Hepatocyte (in vitro differentiated cells): Measurements from ENCODE around the gene TUBB2B. TPM values are rescaled to one million over a fixed set of nuclear protein-coding genes. Genes with fewer than 3 reads are reported as not detected.

ENCODE experiments used
- DNase-seq: peaks from one replicate; pipeline ENCODE4 v3.0.0-alpha.2; 2016; ENCODE audit warnings: low spot score
- H2AFZ ChIP-seq: fragments of 200-600 bp; sonication (generic); 2 replicates; pipeline ENCODE4 v1.6.0; 2016; ENCODE audit warnings: antibody characterized with exemption, mild to moderate bottlenecking
- H3K27ac ChIP-seq: fragments of 200-600 bp; sonication (generic); 2 replicates; pipeline ENCODE4 v1.5.1; 2016; ENCODE audit warnings: mild to moderate bottlenecking
- H3K27me3 ChIP-seq: fragments of 200-600 bp; sonication (generic); 2 replicates; pipeline ENCODE4 v1.6.1; 2016
- H3K36me3 ChIP-seq: fragments of 200-600 bp; sonication (generic); replicated peaks from 2 replicates; pipeline ENCODE4 v1.5.1; 2016; ENCODE audit warnings: low read depth; ENCODE audit not compliant: insufficient read depth
- H3K4me1 ChIP-seq: fragments of 200-600 bp; sonication (generic); 2 replicates; pipeline ENCODE4 v1.5.1; 2016; ENCODE audit warnings: mild to moderate bottlenecking, moderate library complexity; ENCODE audit not compliant: insufficient read depth
- H3K4me2 ChIP-seq: fragments of 200-600 bp; sonication (generic); 2 replicates; pipeline ENCODE4 v1.6.0; 2016
- H3K4me3 ChIP-seq: fragments of 200-600 bp; sonication (generic); 2 replicates; pipeline ENCODE4 v1.5.1; 2016; ENCODE audit warnings: mild to moderate bottlenecking
- H3K79me2 ChIP-seq: fragments of 200-600 bp; sonication (generic); 2 replicates; pipeline ENCODE4 v1.6.0; 2017; ENCODE audit warnings: mild to moderate bottlenecking
- H3K9me2 ChIP-seq: fragments of 200-600 bp; sonication (generic); replicated peaks from 2 replicates; pipeline ENCODE4 v1.6.0; 2017; ENCODE audit warnings: mild to moderate bottlenecking; ENCODE audit not compliant: insufficient read depth
- H3K9me3 ChIP-seq: fragments of 200-600 bp; sonication (generic); 2 replicates; pipeline ENCODE4 v1.5.1; 2016; ENCODE audit warnings: low read depth, mild to moderate bottlenecking
- H4K20me1 ChIP-seq: fragments of 200-600 bp; sonication (generic); 2 replicates; pipeline ENCODE4 v1.6.0; 2016; ENCODE audit warnings: mild to moderate bottlenecking; ENCODE audit not compliant: insufficient read depth, poor library complexity, severe bottlenecking
- EZH2 ChIP-seq: fragments of 200-600 bp; sonication (generic); IDR thresholded peaks from 2 replicates; pipeline ENCODE4 v1.6.1; 2016; ENCODE audit warnings: antibody characterized with exemption, mild to moderate bottlenecking, borderline replicate concordance
- EZH2phosphoT487 ChIP-seq: fragments of 200-600 bp; sonication (generic); IDR thresholded peaks from one replicate; pipeline ENCODE4 v1.6.1; 2018; ENCODE audit warnings: antibody characterized with exemption, mild to moderate bottlenecking, low read depth, moderate library complexity; ENCODE audit not compliant: unreplicated experiment, severe bottlenecking
- WGBS: methylation state at CpG from one replicate; pipeline ENCODE4 v1.1.6; 2016; ENCODE audit warnings: low lambda C conversion rate; ENCODE audit errors: missing lambda C conversion rate; 5-methylcytosine and 5-hydroxymethylcytosine counted together
- polyA plus RNA-seq: library from polyadenylated mRNA; unstranded; fragments of >200 nt; fragmentation: Nextera tagmentation; extraction: Ambion mirVana; gene quantifications from 2 replicates; pipeline ENCODE4 v1.2.1, GENCODE V29; 2016
- total RNA-seq: library from RNA; depleted of rRNA; stranded (reverse); fragments of >200 nt; gene quantifications from 2 replicates; pipeline ENCODE4 v1.2.3, GENCODE V29; 2014
- TF ChIP-seq, protein P1 (sequence below): fragments of 200-600 bp; sonication (generic); IDR thresholded peaks from 2 replicates; pipeline ENCODE4 v1.5.1; 2016; ENCODE audit warnings: antibody characterized with exemption, mild to moderate bottlenecking; ENCODE audit not compliant: poor library complexity

Gene TUBB2B
- total and polyA plus RNA-seq, 2 experiments from 2014 or later: 36.4 to 72.0 TPM

DNA sequence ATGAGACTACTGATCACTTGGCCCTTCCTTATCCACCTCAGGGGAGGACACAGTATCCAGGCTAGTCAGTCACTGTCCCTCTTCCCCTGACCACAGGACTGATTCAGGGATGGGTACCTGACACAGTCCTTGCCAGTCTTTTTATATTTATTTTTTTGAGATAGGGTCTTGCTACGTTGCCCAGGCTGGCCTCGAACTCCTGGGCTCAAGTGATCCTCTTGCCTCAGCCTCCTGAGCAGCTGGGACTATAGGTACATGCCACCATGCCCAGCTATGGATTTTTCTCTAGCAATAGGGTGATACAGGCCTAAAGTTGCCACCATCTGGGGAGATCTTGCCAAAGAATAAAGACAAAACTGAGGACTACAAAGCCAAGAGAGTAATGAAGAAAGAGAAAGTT is 10.2 kb downstream of the TUBB2B start:
- DNase-seq: no peak
- H3K4me1 ChIP-seq: no peaks in the 10 kb centered on the region
- H3K79me2 ChIP-seq: no peaks in the 10 kb centered on the region
- H3K4me3 ChIP-seq: no peak overlapping the region
- H4K20me1 ChIP-seq: no peaks in the 10 kb centered on the region
- TF ChIP-seq EZH2 (no peak), EZH2phosphoT487 (no peak)
- TF ChIP-seq, protein P1, sequence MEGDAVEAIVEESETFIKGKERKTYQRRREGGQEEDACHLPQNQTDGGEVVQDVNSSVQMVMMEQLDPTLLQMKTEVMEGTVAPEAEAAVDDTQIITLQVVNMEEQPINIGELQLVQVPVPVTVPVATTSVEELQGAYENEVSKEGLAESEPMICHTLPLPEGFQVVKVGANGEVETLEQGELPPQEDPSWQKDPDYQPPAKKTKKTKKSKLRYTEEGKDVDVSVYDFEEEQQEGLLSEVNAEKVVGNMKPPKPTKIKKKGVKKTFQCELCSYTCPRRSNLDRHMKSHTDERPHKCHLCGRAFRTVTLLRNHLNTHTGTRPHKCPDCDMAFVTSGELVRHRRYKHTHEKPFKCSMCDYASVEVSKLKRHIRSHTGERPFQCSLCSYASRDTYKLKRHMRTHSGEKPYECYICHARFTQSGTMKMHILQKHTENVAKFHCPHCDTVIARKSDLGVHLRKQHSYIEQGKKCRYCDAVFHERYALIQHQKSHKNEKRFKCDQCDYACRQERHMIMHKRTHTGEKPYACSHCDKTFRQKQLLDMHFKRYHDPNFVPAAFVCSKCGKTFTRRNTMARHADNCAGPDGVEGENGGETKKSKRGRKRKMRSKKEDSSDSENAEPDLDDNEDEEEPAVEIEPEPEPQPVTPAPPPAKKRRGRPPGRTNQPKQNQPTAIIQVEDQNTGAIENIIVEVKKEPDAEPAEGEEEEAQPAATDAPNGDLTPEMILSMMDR: no peak
- H2AFZ ChIP-seq: no peak overlapping the region
- no peaks in the 10 kb centered on the region for H3K36me3 ChIP-seq
- H3K27ac ChIP-seq: no peak overlapping the region
- WGBS: 96% methylated on average over 2 of the region's 2 CpGs
- H3K9me3 ChIP-seq: no peaks in the 10 kb centered on the region
- H3K9me2 ChIP-seq: no peaks in the 10 kb centered on the region
- H3K4me2 ChIP-seq: no peak overlapping the region
- H3K27me3 ChIP-seq: no peaks in the 10 kb centered on the region

DNA sequence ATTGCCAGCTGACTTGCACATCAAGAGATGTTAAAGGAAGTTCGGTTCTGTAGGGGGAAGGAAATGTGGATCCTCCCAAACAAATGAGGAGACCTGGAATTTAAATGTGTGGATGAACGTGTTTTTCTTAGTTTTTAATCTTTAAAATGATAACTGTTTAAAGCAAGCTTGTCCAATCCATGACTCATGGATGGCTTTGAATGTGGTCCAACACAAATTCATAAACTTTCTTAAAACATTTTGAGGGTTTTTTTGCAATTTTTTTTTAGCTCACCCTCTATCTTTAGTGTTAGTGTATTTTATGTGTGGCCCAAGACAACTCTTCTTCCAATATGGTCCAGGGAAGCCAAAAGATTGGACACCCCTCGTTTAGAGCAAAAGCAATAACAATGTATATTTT is 12.6 kb downstream of the TUBB2B start:
- H4K20me1 ChIP-seq: no peaks in the 10 kb centered on the region
- no peaks in the 10 kb centered on the region for H3K79me2 ChIP-seq
- TF ChIP-seq EZH2phosphoT487 (no peak), EZH2 (no peak)
- TF ChIP-seq, protein P1: no peak
- WGBS: 88% methylated on average over 3 of the region's 3 CpGs
- H3K4me2 ChIP-seq: no peak overlapping the region
- no peaks in the 10 kb centered on the region for H3K36me3 ChIP-seq
- no peak for DNase-seq
- H3K9me3 ChIP-seq: no peaks in the 10 kb centered on the region
- H3K4me1 ChIP-seq: no peaks in the 10 kb centered on the region
- H3K27me3 ChIP-seq: no peaks in the 10 kb centered on the region
- no peaks in the 10 kb centered on the region for H3K9me2 ChIP-seq
- H3K27ac ChIP-seq: no peak overlapping the region
- no peak overlapping the region for H2AFZ ChIP-seq
- H3K4me3 ChIP-seq: no peak overlapping the region

DNA sequence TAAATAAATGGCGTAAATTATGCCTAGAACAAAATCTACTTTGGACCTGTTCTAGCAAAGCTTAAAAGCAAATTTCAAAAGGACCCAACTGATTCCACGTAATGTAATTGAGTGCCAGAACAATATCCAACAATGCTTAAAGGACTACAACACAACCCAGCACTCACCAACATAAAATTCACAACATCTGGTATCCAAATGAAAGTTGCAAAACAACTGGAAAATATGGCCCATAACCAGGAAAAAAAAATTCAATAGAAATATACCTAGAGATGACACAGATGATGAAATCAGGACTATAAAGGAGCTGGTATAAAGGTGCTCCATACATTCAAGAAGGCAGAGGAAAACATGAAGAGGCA is 14.1 kb downstream of the TUBB2B start:
- Histone ChIP-seq H3K79me2 (no peaks in the 10 kb centered on the region), H2AFZ (no peak overlapping the region), H4K20me1 (no peaks in the 10 kb centered on the region), H3K4me1 (peaks cover 6% of the 10 kb centered on the region), H3K4me3 (no peak overlapping the region), H3K9me3 (no peaks in the 10 kb centered on the region), H3K27ac (no peak overlapping the region), H3K27me3 (no peaks in the 10 kb centered on the region), H3K9me2 (no peaks in the 10 kb centered on the region), H3K4me2 (no peak overlapping the region), H3K36me3 (no peaks in the 10 kb centered on the region)
- 95% methylated on average over 2 of the region's 2 CpGs for WGBS
- no peak for DNase-seq
- TF ChIP-seq EZH2: no peak
- TF ChIP-seq, protein P1: no peak
- TF ChIP-seq EZH2phosphoT487: no peak

DNA sequence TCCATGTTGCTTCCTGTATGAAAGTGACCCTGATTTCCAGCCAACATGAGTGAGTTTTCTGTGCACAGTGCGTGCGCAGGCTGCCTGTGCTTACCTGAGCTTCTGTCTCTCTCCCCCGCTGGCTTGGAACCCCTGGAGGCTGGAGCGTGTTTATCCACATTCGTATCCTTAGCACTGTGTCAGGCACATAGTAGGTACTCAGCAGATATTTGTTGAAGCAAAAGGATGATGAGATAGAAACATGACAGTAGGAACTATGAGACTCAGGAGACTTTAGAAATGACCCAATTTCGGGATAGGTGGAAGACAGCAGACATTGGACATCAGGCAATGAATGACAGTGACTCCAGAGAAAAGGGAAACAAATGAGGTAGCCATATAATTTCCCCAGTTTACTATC is 15.2 kb downstream of the TUBB2B start:
- no peaks in the 10 kb centered on the region for H3K79me2 ChIP-seq
- no peaks in the 10 kb centered on the region for H3K27me3 ChIP-seq
- H3K4me2 ChIP-seq: no peak overlapping the region
- TF ChIP-seq EZH2 (no peak), EZH2phosphoT487 (no peak)
- TF ChIP-seq, protein P1: no peak
- no peaks in the 10 kb centered on the region for H3K36me3 ChIP-seq
- no peaks in the 10 kb centered on the region for H3K9me3 ChIP-seq
- no peaks in the 10 kb centered on the region for H3K9me2 ChIP-seq
- H3K4me1 ChIP-seq: peaks cover 7% of the 10 kb centered on the region
- no peak overlapping the region for H2AFZ ChIP-seq
- no peaks in the 10 kb centered on the region for H4K20me1 ChIP-seq
- WGBS: 96% methylated on average over 6 of the region's 6 CpGs
- no peak for DNase-seq
- no peak overlapping the region for H3K27ac ChIP-seq
- no peak overlapping the region for H3K4me3 ChIP-seq
